ENCODE data around the gene EXOC4.

EXOC4 gene

GRCh38 chr7:133564484-133564883, 311.6 kb downstream of the EXOC4 start:
- TF ChIP-seq CTCF (IDR thresholded peaks at IDR 0.05; ENCODE audit: low read depth, low read length, missing control alignments): peak; percentile 11
- no peak overlapping the region for H3K4me3 ChIP-seq (ENCODE audit: low read depth, low read length)

GRCh38 chr7:133568544-133568943, 315.7 kb downstream of the EXOC4 start:
- no peak for DNase-seq (ENCODE audit: low read depth)

More at GRCh38 chr7:133564484-133564883, 311.6 kb downstream of the EXOC4 start:
- no peak for DNase-seq (ENCODE audit: low read depth)

GRCh38 chr7:133570321-133570720, 317.4 kb downstream of the EXOC4 start:
- no peak for TF ChIP-seq CTCF (IDR thresholded peaks at IDR 0.05; ENCODE audit: low read depth, low read length, missing control alignments)
- no peak for DNase-seq (ENCODE audit: low read depth)
- no peak overlapping the region for H3K4me3 ChIP-seq (ENCODE audit: low read depth, low read length)

More at GRCh38 chr7:133568544-133568943, 315.7 kb downstream of the EXOC4 start:
- no peak for TF ChIP-seq CTCF (IDR thresholded peaks at IDR 0.05; ENCODE audit: low read depth, low read length, missing control alignments)
- H3K4me3 ChIP-seq (ENCODE audit: low read depth, low read length): no peak overlapping the region

- DNase-seq (ENCODE audit: low read depth): no peak
- no peak overlapping the region for H3K4me3 ChIP-seq (ENCODE audit: low read depth, low read length)
- TF ChIP-seq CTCF (IDR thresholded peaks at IDR 0.05; ENCODE audit: low read depth, low read length, missing control alignments): no peak
Measured at GRCh38 chr7:133571076-133571475, 318.2 kb downstream of the EXOC4 start.

GRCh38 chr7:133572087-133572486, 319.2 kb downstream of the EXOC4 start:
- DNase-seq (ENCODE audit: low read depth): no peak
- no peak overlapping the region for H3K4me3 ChIP-seq (ENCODE audit: low read depth, low read length)
- no peak for TF ChIP-seq CTCF (IDR thresholded peaks at IDR 0.05; ENCODE audit: low read depth, low read length, missing control alignments)

- no peak for TF ChIP-seq CTCF (IDR thresholded peaks at IDR 0.05; ENCODE audit: low read depth, low read length, missing control alignments)
- DNase-seq (ENCODE audit: low read depth): no peak
- H3K4me3 ChIP-seq (ENCODE audit: low read depth, low read length): no peak overlapping the region
Measured at GRCh38 chr7:133572843-133573242, 320.0 kb downstream of the EXOC4 start.

- no peak for DNase-seq (ENCODE audit: low read depth)
- no peak for TF ChIP-seq CTCF (IDR thresholded peaks at IDR 0.05; ENCODE audit: low read depth, low read length, missing control alignments)
Measured at GRCh38 chr7:133573554-133574265, 320.8 kb downstream of the EXOC4 start.

More at GRCh38 chr7:133573554-133574265, 320.8 kb downstream of the EXOC4 start:
- H3K4me3 ChIP-seq (ENCODE audit: low read depth, low read length): no peak overlapping the region

Data from GM12864 (cell line).